Neural cell (in vitro differentiated cells): Measurements from ENCODE around the gene MAP4K4.

Experiments used
- EP300 ChIP-seq: fragments of 450-650 bp; conservative IDR thresholded peaks from 2 replicates; pipeline ENCODE4 v1.6.1; 2014; ENCODE audit warnings: antibody characterized with exemption, mild to moderate bottlenecking, moderate library complexity; ENCODE audit not compliant: poor library complexity, severe bottlenecking
- MXI1 ChIP-seq: fragments of 450-650 bp; conservative IDR thresholded peaks from 2 replicates; pipeline ENCODE4 v1.6.1; 2014; ENCODE audit warnings: antibody characterized with exemption, mild to moderate bottlenecking; ENCODE audit not compliant: poor library complexity, severe bottlenecking
- TAF1 ChIP-seq: IDR thresholded peaks from 2 replicates; pipeline ENCODE4 v1.6.1; 2012; ENCODE audit warnings: low read depth
- TF ChIP-seq, protein P1 (sequence below): fragments of 450-650 bp; IDR thresholded peaks from 2 replicates; pipeline ENCODE4 v1.5.1; 2014; ENCODE audit warnings: antibody characterized with exemption, mild to moderate bottlenecking, moderate library complexity; ENCODE audit not compliant: poor library complexity, severe bottlenecking

DNA sequence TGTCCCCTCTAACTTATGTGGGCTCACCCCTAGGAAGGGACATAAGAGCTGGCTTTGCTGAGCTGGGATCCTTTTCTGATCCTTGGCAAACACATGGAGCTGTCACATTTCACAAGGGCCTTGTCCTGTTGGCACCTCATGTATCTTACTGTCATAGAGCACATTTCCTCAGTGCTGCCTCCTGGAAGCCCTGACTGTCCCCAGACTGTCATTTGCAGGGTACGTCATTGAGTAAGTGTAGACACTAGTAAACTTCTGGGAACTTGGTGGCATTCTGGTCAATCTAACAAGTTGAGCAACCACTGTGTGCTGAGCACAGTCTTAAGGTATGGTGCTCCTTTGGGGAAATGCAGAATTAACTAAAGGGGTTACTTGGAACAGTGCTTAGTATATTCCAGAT lies 199.8 kb downstream of the MAP4K4 start:
- TF ChIP-seq, protein P1, sequence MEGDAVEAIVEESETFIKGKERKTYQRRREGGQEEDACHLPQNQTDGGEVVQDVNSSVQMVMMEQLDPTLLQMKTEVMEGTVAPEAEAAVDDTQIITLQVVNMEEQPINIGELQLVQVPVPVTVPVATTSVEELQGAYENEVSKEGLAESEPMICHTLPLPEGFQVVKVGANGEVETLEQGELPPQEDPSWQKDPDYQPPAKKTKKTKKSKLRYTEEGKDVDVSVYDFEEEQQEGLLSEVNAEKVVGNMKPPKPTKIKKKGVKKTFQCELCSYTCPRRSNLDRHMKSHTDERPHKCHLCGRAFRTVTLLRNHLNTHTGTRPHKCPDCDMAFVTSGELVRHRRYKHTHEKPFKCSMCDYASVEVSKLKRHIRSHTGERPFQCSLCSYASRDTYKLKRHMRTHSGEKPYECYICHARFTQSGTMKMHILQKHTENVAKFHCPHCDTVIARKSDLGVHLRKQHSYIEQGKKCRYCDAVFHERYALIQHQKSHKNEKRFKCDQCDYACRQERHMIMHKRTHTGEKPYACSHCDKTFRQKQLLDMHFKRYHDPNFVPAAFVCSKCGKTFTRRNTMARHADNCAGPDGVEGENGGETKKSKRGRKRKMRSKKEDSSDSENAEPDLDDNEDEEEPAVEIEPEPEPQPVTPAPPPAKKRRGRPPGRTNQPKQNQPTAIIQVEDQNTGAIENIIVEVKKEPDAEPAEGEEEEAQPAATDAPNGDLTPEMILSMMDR: no peak
- TF ChIP-seq EP300: no peak
- no peak for TF ChIP-seq MXI1
- no peak for TF ChIP-seq TAF1
